H1 (cell line): ENCODE measurements around the gene CAMTA1. TPM values are rescaled to one million over a fixed set of nuclear protein-coding genes. Genes with fewer than 3 reads are reported as not detected.

Experiments used
- KDM4A ChIP-seq: IDR thresholded peaks from one replicate; pipeline ENCODE4 v1.7.1; 2012; ENCODE audit warnings: low read depth, mild to moderate bottlenecking, moderate library complexity, low read length, inconsistent platforms; ENCODE audit not compliant: severe bottlenecking
- SIRT6 ChIP-seq: IDR thresholded peaks from one replicate; pipeline ENCODE4 v1.7.1; 2012; ENCODE audit warnings: low read length, inconsistent platforms
- USF2 ChIP-seq: IDR thresholded peaks from 2 replicates; pipeline ENCODE4 v1.6.1; 2011; ENCODE audit warnings: low read length, improper control_type of control experiment
- polyA plus RNA-seq, 7 experiments: library from polyadenylated mRNA; depleted of rRNA in 3 of 7; stranded (reverse) in 5 of 7; unstranded in 2 of 7; fragments of >200 nt in 5 of 7; fragments of 200-250 nt in 2 of 7; gene quantifications; 1 replicate in 5 of 7; 2 replicates in 1 of 7; 4 replicates in 1 of 7; pipeline versions ENCODE4 v1.2.1 to v1.2.3, GENCODE V29; 2011 to 2013; ENCODE audit warnings: missing spikeins in 2 of 7, mixed read lengths in 2 of 7
- total RNA-seq: library from RNA; stranded (reverse); fragmentation: NEBNext Ultra II Directional; extraction: Animal tissue kit (Norgen Biotek cat#: 25700); gene quantifications from 2 replicates; pipeline ENCODE4 v1.2.1, GENCODE V29; 2021

Gene CAMTA1
- total and polyA plus RNA-seq, 2 of the 8 experiments (the other 6 are each of a cell fraction or from before 2014, with no cell fraction given): 65.0 to 119 TPM

- TF ChIP-seq SIRT6 (no peak), KDM4A (no peak), USF2 (no peak)
Observed at GRCh38 chr1:6924891-6925290, 139.6 kb downstream of the CAMTA1 start (continued).
